Measurements from ENCODE around the gene RNU11. TPM values are rescaled to one million over a fixed set of nuclear protein-coding genes. Genes with fewer than 3 reads are reported as not detected.

The RNU11 gene
- total and polyA plus RNA-seq, 2 of the 4 experiments (the other 2 are of a cell fraction) = not detected

DNA sequence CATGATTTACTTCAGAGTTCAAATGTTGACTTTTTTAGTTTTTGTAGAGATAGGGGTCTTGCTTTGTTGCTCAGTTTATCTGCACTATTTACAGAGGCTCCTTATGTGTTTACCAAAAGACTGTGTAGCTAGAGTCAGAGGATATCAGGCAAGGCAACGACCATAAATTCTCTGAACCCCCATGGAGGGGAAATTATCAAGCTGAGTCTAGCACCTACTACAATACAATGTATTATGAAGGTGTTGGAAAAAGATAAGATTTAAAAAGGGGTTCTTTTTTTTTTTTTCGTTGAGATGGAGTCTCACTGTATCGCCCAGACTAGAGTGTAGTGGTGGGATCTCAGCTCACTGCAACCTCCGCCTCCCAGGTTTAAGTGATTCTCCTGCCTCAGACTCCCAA lies 36.5 kb downstream of the RNU11 start:
- Histone ChIP-seq H3K4me2 (ENCODE audit: low read depth, low read length) (no peak overlapping the region), H2BK5ac (ENCODE audit: low read depth, low read length, poor library complexity, severe bottlenecking) (no peak overlapping the region), H3K36me3 (ENCODE audit: control insufficient read depth, insufficient read depth, low read length) (peaks cover 5% of the 10 kb centered on the region), H3K27ac (ENCODE audit: insufficient read depth, low read length) (no peak overlapping the region), H4K8ac (ENCODE audit: low read depth in 2 of 2, low read length in 2 of 2) (no peak overlapping the region), H3K18ac (ENCODE audit: low read depth, low read length) (no peak overlapping the region), H3K9me3 (ENCODE audit: control insufficient read depth, insufficient read depth, low read length) (no peaks in the 10 kb centered on the region), H2AFZ (replicated peaks; ENCODE audit: low read length, poor library complexity) (no peak overlapping the region), H2AK5ac (ENCODE audit: low read depth, low read length) (no peak overlapping the region), H4K20me1 (ENCODE audit: insufficient read depth, low read length) (no peaks in the 10 kb centered on the region), H3K4ac (ENCODE audit: low read depth, low read length) (no peak overlapping the region), H2BK120ac (ENCODE audit: low read depth, low read length) (no peak overlapping the region), H3K9me1 (ENCODE audit: insufficient read depth, low read length) (peaks cover 8% of the 10 kb centered on the region; the same call in 1 of the 2 replicates), H3K27me3 (ENCODE audit: control insufficient read depth, insufficient read depth, low read length) (no peaks in the 10 kb centered on the region), H2BK15ac (ENCODE audit: low read depth, low read length) (no peak overlapping the region), H4K5ac (ENCODE audit: low read depth, low read length) (no peak overlapping the region), H3K9ac (ENCODE audit: low read depth, low read length) (no peak overlapping the region), H3K4me1 (ENCODE audit: control insufficient read depth, insufficient read depth, low read length) (peaks cover 3% of the 10 kb centered on the region), H3K56ac (ENCODE audit: extremely low read depth, insufficient read depth, low read length) (no peak overlapping the region), H3K4me3 (ENCODE audit: insufficient read depth, low read depth, low read length) (no peak overlapping the region), H4K91ac (ENCODE audit: insufficient read depth, low read depth, low read length) (no peak overlapping the region), H2AK9ac (replicated peaks; ENCODE audit: low read depth, low read length, poor library complexity) (no peak overlapping the region), H3K79me1 (ENCODE audit: low read depth in 1 of 2, low read length in 2 of 2) (peaks cover 12 to 21% of the 10 kb centered on the region in 2 experiments), H3K23ac (ENCODE audit: low read depth, low read length) (no peak overlapping the region), H3K14ac (replicated peaks; ENCODE audit: low read depth, low read length) (no peak overlapping the region), H2BK20ac (ENCODE audit: low read depth, low read length) (no peak overlapping the region)
- in situ Hi-C loops (cut with MboI; ENCODE audit: low sequenced_read_pairs) (no loop called here), dilution Hi-C loops (cut with HindIII; ENCODE audit: low sequenced_read_pairs, unreplicated experiment) (no loop called here), intact Hi-C loops (cut with micrococcal nuclease) (no loop called here)
- BruUV-seq (replicated peaks) = no TSS peak
- ChIA-PET CTCF (no interaction called here), POLR2A (ENCODE audit: unreplicated experiment) (no interaction called here)
- WGBS, 2 experiments (ENCODE audit: extremely low coverage in 2 of 2, insufficient read length in 1 of 2) = no CpG with 5 or more reads among the region's 4 CpGs
- DNase-seq (no peak), ATAC-seq (ENCODE audit: low read depth) (no peak)
- TF ChIP-seq, protein P1, sequence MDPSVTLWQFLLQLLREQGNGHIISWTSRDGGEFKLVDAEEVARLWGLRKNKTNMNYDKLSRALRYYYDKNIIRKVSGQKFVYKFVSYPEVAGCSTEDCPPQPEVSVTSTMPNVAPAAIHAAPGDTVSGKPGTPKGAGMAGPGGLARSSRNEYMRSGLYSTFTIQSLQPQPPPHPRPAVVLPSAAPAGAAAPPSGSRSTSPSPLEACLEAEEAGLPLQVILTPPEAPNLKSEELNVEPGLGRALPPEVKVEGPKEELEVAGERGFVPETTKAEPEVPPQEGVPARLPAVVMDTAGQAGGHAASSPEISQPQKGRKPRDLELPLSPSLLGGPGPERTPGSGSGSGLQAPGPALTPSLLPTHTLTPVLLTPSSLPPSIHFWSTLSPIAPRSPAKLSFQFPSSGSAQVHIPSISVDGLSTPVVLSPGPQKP (IDR thresholded peaks at IDR 0.05; ENCODE audit: borderline replicate concordance, low read depth, low read length) = no peak
- TF ChIP-seq, protein P2, sequence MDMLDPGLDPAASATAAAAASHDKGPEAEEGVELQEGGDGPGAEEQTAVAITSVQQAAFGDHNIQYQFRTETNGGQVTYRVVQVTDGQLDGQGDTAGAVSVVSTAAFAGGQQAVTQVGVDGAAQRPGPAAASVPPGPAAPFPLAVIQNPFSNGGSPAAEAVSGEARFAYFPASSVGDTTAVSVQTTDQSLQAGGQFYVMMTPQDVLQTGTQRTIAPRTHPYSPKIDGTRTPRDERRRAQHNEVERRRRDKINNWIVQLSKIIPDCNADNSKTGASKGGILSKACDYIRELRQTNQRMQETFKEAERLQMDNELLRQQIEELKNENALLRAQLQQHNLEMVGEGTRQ (IDR thresholded peaks at IDR 0.05; ENCODE audit: low read depth, low read length) = no peak
- no peak for TF ChIP-seq RCOR1 (IDR thresholded peaks at IDR 0.05; ENCODE audit: insufficient replicate concordance, low read length)
- TF ChIP-seq MXI1 (IDR thresholded peaks at IDR 0.05; ENCODE audit: borderline replicate concordance, low read depth, low read length) = no peak
- no peak for TF ChIP-seq MAFK (IDR thresholded peaks at IDR 0.05; ENCODE audit: low read depth, low read length)
- TF ChIP-seq CEBPB (IDR thresholded peaks at IDR 0.05; ENCODE audit: low read depth, low read length) = no peak
- TF ChIP-seq NFE2L2 (IDR thresholded peaks at IDR 0.05; ENCODE audit: low read depth, low read length) = no peak
- no peak for TF ChIP-seq MAZ (IDR thresholded peaks at IDR 0.05; ENCODE audit: borderline replicate concordance, low read depth, low read length)
- TF ChIP-seq CHD1 (IDR thresholded peaks at IDR 0.05; ENCODE audit: low read depth, low read length) = no peak
- TF ChIP-seq, protein P3, sequence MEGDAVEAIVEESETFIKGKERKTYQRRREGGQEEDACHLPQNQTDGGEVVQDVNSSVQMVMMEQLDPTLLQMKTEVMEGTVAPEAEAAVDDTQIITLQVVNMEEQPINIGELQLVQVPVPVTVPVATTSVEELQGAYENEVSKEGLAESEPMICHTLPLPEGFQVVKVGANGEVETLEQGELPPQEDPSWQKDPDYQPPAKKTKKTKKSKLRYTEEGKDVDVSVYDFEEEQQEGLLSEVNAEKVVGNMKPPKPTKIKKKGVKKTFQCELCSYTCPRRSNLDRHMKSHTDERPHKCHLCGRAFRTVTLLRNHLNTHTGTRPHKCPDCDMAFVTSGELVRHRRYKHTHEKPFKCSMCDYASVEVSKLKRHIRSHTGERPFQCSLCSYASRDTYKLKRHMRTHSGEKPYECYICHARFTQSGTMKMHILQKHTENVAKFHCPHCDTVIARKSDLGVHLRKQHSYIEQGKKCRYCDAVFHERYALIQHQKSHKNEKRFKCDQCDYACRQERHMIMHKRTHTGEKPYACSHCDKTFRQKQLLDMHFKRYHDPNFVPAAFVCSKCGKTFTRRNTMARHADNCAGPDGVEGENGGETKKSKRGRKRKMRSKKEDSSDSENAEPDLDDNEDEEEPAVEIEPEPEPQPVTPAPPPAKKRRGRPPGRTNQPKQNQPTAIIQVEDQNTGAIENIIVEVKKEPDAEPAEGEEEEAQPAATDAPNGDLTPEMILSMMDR (conservative IDR thresholded peaks at IDR 0.05; ENCODE audit: low read depth, low read length) = no peak
- no peak for TF ChIP-seq SMC3 (IDR thresholded peaks at IDR 0.05; ENCODE audit: low read depth, low read length)
- TF ChIP-seq RAD21 (IDR thresholded peaks at IDR 0.05; ENCODE audit: low read length) = no peak
- no peak for TF ChIP-seq RFX5 (IDR thresholded peaks at IDR 0.05; ENCODE audit: low read depth, low read length)
- no peak for TF ChIP-seq BHLHE40 (IDR thresholded peaks at IDR 0.05; ENCODE audit: low read depth, low read length)
- no peak for TF ChIP-seq POLR2A (IDR thresholded peaks at IDR 0.05; ENCODE audit: low read depth, low read length)
- TF ChIP-seq FOS (IDR thresholded peaks at IDR 0.05; ENCODE audit: low read depth, low read length) = no peak
